Mesodermal cell (in vitro differentiated cells): ENCODE measurements around the gene C17orf100.
"Not testable (repeated sequence)": the region's sequence is repeated elsewhere in the genome, so short reads cannot be mapped to it uniquely, and the experiment has no call there.

Source experiments
- H3K27ac ChIP-seq: 2 replicates; pipeline ENCODE4 v1.7.0; 2013; ENCODE audit warnings: mild to moderate bottlenecking, low read depth, low read length, moderate library complexity; ENCODE audit not compliant: severe bottlenecking
- H3K36me3 ChIP-seq: 2 replicates; pipeline ENCODE4 v1.7.1; 2013; ENCODE audit warnings: mild to moderate bottlenecking, low read length, moderate library complexity; ENCODE audit not compliant: control insufficient read depth, insufficient read depth
- H3K4me1 ChIP-seq: one replicate; pipeline ENCODE4 v1.7.1; 2013; ENCODE audit warnings: mild to moderate bottlenecking, low read length; ENCODE audit not compliant: insufficient read depth, control insufficient read depth, poor library complexity, severe bottlenecking
- H3K4me3 ChIP-seq: 2 replicates; pipeline ENCODE4 v1.7.0; 2013; ENCODE audit warnings: low read length, control low read depth, mild to moderate bottlenecking; ENCODE audit not compliant: insufficient read depth, poor library complexity, severe bottlenecking; ENCODE audit errors: extremely low read depth
- H3K9me3 ChIP-seq: 2 replicates; pipeline ENCODE4 v1.7.1; 2013; ENCODE audit warnings: mild to moderate bottlenecking, low read length, moderate library complexity; ENCODE audit not compliant: control insufficient read depth
- WGBS, 2 experiments: methylation state at CpG; one replicate each; pipeline ENCODE4 v1.1.5; 2013; ENCODE audit warnings: missing lambda C conversion rate in 2 of 2; ENCODE audit not compliant: insufficient coverage in 2 of 2; 5-methylcytosine and 5-hydroxymethylcytosine counted together

The C17orf100 gene

GRCh38 chr17:6658411-6658810 is 6.8 kb downstream of the C17orf100 start:
- peaks cover 12% of the 10 kb centered on the region for H3K4me1 ChIP-seq
- H3K36me3 ChIP-seq, H3K4me3 ChIP-seq, H3K9me3 ChIP-seq, H3K27ac ChIP-seq: not testable (repeated sequence)
- 100% methylated on average over 1 of the region's 5 CpGs; no CpG with 5 or more reads in 1 of the 2 experiments for WGBS, 2 experiments

DNA sequence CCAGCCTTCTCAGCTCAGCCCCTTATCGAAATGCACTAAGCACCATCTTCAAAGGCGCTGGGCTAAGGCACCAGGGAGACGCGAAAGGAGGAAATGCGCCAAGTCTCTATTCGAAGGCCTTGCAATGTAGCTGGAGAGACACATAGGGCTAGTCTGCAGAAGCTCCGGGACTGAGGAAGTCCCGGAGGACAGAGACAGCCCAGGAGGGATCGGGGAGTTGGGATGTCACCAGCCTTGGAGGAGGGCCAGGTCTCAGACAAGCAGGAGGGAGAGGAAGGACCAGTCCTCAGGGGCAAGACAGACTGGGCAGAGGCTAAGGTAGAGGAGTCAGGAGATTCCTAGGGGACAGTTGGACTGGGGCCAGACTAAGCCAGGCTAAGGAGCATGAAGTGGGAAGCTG is 8.5 kb downstream of the C17orf100 start:
- 81 to 90% methylated on average over 8 to 9 of the region's 9 CpGs for WGBS, 2 experiments
- Histone ChIP-seq H3K4me3 (no peak overlapping the region), H3K36me3 (no peaks in the 10 kb centered on the region), H3K27ac (no peak overlapping the region), H3K4me1 (peaks cover 4% of the 10 kb centered on the region), H3K9me3 (no peaks in the 10 kb centered on the region)

DNA sequence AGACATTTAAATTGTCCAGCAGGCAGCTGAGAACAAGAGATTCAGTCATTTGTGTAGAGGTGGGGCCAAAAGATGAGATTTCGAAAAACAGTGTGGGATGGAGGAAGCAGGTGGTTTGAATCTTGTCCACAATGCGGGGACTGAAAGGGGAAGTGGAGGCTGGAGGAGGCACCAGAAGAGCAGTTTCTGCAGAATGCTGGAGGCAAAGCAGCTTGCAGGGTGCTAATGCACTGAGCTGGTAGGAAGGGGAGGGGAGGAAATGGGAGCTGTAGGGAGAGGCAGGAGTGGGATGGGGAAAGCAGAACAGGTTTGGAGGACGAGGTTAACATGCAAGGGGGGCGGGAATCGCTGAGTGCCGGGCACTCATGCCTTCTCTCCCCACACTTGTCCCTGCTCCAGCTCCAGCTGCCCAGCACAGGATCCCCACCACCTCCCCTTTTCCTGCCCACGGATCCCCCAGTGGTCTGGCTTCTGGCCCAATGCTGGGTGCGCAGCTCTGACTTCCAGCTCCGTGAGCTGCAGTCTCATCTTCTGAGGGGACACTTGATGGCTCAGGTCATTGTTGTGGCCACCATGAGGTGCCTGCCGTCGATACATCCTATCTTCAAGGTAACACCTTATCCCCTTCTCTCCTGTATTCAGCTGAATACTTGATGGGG is 9.4 kb downstream of the C17orf100 start:
- H3K36me3 ChIP-seq: no peaks in the 10 kb centered on the region
- 76% methylated on average over 10 to 11 of the region's 11 CpGs for WGBS, 2 experiments
- no peaks in the 10 kb centered on the region for H3K9me3 ChIP-seq
- H3K4me1 ChIP-seq: no peaks in the 10 kb centered on the region
- H3K4me3 ChIP-seq: no peak overlapping the region
- H3K27ac ChIP-seq: no peak overlapping the region

- Histone ChIP-seq H3K27ac (no peak overlapping the region), H3K4me1 (no peaks in the 10 kb centered on the region), H3K9me3 (no peaks in the 10 kb centered on the region), H3K36me3 (no peaks in the 10 kb centered on the region), H3K4me3 (no peak overlapping the region)
- no CpG with 5 or more reads among the region's 2 CpGs for WGBS, 2 experiments
Measured at GRCh38 chr17:6661464-6661848, 9.9 kb downstream of the C17orf100 start.

DNA sequence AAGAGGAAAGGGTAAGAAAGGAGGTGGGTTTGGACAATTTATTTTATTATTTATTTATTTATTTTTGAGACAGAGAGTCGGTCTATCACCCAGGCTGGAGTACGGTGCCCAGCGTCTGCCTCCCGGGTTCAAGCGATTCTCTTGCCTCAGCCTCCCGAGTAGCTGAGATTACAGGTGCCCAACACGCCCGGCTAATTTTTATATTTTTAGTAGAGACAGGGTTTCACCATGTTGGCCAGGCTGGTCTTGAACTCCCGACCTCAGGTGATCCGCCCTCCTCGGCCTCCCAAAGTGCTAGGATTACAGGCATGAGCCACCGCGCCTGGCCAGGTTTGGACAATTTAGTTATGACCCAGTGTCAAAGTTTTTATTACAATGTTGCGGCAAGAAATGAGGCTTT is 11.6 kb downstream of the C17orf100 start:
- not testable (repeated sequence) for H3K4me3 ChIP-seq, H3K36me3 ChIP-seq, H3K27ac ChIP-seq, H3K4me1 ChIP-seq, H3K9me3 ChIP-seq
- WGBS, 2 experiments: 86 to 93% methylated on average over 11 to 14 of the region's 14 CpGs

GRCh38 chr17:6666077-6666521 is 14.5 kb downstream of the C17orf100 start:
- no peaks in the 10 kb centered on the region for H3K36me3 ChIP-seq
- 24 to 27% methylated on average over 9 of the region's 9 CpGs for WGBS, 2 experiments
- H3K4me3 ChIP-seq: no peak overlapping the region
- no peaks in the 10 kb centered on the region for H3K9me3 ChIP-seq
- H3K27ac ChIP-seq: no peak overlapping the region
- no peaks in the 10 kb centered on the region for H3K4me1 ChIP-seq

- Histone ChIP-seq H3K4me3 (no peak overlapping the region), H3K4me1 (no peaks in the 10 kb centered on the region), H3K27ac (no peak overlapping the region), H3K9me3 (no peaks in the 10 kb centered on the region), H3K36me3 (no peaks in the 10 kb centered on the region)
- WGBS, 2 experiments: 92 to 96% methylated on average over 2 to 3 of the region's 6 CpGs
Measured at GRCh38 chr17:6666557-6666956, 15.0 kb downstream of the C17orf100 start.

GRCh38 chr17:6667516-6667915 is 16.0 kb downstream of the C17orf100 start:
- H3K36me3 ChIP-seq: no peaks in the 10 kb centered on the region
- no peaks in the 10 kb centered on the region for H3K4me1 ChIP-seq
- H3K27ac ChIP-seq: no peak overlapping the region
- H3K9me3 ChIP-seq: no peaks in the 10 kb centered on the region
- 63 to 79% methylated on average over 5 of the region's 6 CpGs for WGBS, 2 experiments
- H3K4me3 ChIP-seq: no peak overlapping the region

DNA sequence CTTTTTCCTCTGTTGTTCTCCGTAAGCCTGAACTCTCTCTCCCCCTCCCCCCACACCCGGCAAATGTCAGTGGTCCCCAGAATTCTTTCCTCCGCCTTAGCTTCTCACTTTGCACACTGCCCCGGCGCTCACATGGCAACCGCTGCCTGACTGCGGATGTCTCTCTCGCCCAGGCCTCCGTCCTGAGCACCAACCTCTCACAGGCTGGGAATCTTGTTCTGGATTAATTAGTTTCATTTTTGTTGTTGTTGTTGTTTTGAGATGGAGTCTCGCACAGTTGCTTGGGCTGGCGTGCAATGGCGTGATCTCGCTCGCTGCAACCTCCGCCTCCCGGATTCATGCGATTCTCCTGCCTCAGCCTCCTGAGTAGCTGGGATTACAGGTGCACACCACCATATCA is 16.7 kb downstream of the C17orf100 start:
- Histone ChIP-seq H3K36me3 (no peaks in the 10 kb centered on the region), H3K4me3 (no peak overlapping the region), H3K4me1 (no peaks in the 10 kb centered on the region), H3K9me3 (no peaks in the 10 kb centered on the region), H3K27ac (no peak overlapping the region)
- 85 to 88% methylated on average over 14 to 17 of the region's 17 CpGs for WGBS, 2 experiments

DNA sequence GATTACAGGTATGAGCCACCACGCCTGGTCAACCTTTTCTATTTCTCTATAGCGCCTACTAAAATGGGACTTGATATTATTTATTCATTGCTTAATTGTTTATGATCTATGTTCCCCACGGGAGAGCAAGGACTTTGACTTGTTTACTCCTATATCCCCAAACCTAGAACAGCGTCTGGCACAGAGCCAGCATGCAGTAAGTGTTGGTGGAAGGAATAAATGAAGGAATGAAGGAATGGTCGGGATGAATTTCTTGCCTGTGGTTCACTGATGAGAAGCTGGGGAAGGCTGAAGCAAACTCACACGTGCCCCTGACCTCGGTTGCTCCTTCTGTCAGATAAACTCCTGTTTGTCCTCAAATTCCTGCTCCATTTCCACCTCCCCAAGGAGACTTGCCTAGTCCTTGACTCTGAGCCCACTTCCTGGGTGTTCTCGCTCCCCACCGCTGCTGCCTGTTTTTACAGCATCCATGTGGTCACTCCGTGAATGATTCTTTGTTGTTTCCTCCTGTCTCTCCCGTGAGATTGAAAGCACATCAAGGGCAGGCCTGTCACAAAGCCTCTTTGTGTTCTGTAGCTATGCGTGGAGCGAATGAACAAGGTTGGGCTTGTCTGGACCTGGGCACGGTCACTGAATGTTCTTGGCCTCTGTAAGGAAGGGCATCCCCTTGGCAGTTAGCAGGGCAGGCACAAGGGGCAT is 17.3 kb downstream of the C17orf100 start:
- Histone ChIP-seq H3K9me3 (no peaks in the 10 kb centered on the region), H3K4me1 (no peaks in the 10 kb centered on the region), H3K36me3 (no peaks in the 10 kb centered on the region), H3K27ac (no peak overlapping the region), H3K4me3 (no peak overlapping the region)
- 85 to 92% methylated on average over 10 of the region's 14 CpGs for WGBS, 2 experiments
